IMR-90 (cell line): Measurements from ENCODE around the gene CD177.
"Not testable (repeated sequence)": the region's sequence is repeated elsewhere in the genome, so short reads cannot be mapped to it uniquely, and the experiment has no call there.

Experiments
- BHLHE40 ChIP-seq: fragments of 150-350 bp; IDR thresholded peaks from 2 replicates; pipeline ENCODE4 v1.6.1; 2016; ENCODE audit warnings: mild to moderate bottlenecking, low read depth, low read length
- CTCF ChIP-seq: conservative IDR thresholded peaks from 2 replicates; pipeline ENCODE4 v1.5.1; 2012; ENCODE audit warnings: mild to moderate bottlenecking, low read depth, low read length, improper control_type of control experiment
- FOS ChIP-seq: fragments of 150-350 bp; IDR thresholded peaks from 2 replicates; pipeline ENCODE4 v1.6.1; 2016; ENCODE audit warnings: low read depth, low read length
- MXI1 ChIP-seq: IDR thresholded peaks from 2 replicates; pipeline ENCODE4 v1.6.1; 2012; ENCODE audit warnings: low read depth, mild to moderate bottlenecking, low read length, moderate library complexity, borderline replicate concordance
- POLR2A ChIP-seq: IDR thresholded peaks from 2 replicates; pipeline ENCODE4 v1.6.1; 2012; ENCODE audit warnings: mild to moderate bottlenecking, low read depth, low read length
- RCOR1 ChIP-seq: IDR thresholded peaks from 2 replicates; pipeline ENCODE4 v1.6.1; 2012; ENCODE audit warnings: mild to moderate bottlenecking, low read length, improper control_type of control experiment; ENCODE audit not compliant: insufficient replicate concordance
- RFX5 ChIP-seq: IDR thresholded peaks from 2 replicates; pipeline ENCODE4 v1.8.0; 2012; ENCODE audit warnings: low read depth, mild to moderate bottlenecking, low read length, moderate library complexity
- SMC3 ChIP-seq: fragments of 150-350 bp; IDR thresholded peaks from 2 replicates; pipeline ENCODE4 v1.6.1; 2016; ENCODE audit warnings: low read depth, mild to moderate bottlenecking, antibody characterized with exemption, low read length, moderate library complexity

DNA sequence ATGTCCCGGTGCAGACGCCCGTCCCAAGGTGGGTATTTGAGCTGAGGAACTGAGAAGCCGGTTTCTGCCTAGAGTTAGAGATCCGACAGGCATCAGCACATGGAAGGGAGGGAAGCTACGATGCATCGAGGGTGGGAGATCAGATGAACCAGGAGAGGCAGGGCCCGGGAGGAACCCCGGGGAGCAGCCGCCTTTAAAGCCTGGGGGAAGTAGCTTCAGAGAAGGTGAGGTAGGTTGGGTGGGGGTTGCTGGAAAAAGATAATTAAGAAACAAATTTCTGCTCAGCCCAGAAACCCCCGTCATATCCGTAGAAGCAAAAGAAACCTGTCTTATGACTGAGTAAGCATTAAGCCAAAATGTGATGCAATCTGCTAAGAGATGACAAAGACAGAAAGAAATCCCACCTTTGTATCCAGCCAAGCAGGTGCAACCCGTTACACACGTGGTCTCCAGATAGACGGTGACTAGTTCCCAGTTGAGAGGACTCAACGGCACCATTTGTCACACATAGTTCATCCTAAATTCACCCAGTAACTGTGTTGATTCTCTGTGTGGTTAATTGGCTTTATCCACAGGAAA, 9.1 kb upstream of the CD177 start:
- TF ChIP-seq POLR2A, CTCF, BHLHE40, RCOR1, FOS, SMC3, RFX5, MXI1: not testable (repeated sequence)
